K562 (cell line): Measurements from ENCODE around the gene MTFMT. TPM values are rescaled to one million over a fixed set of nuclear protein-coding genes. Genes with fewer than 3 reads are reported as not detected.

Experiments
- ATAC-seq: fragments of 200-7000 bp; cut with Tn5 transposase; 3 replicates; pipeline ENCODE4 v1.9.1; 2020; ENCODE audit warnings: moderate library complexity
- BruUV-seq: library from RNA; stranded (reverse); fragments of 400-500 nt; replicated peaks from 2 replicates; lab custom pipeline; 2021; lab: Mats Ljungman, UMichigan
- CTCF ChIA-PET: fragments of 300-600 bp; formaldehyde crosslinking; extraction: SDS; loops from one replicate; lab custom pipeline; 2021; ENCODE audit warnings: low intra/inter-chr PET ratio; lab: Yijun Ruan, JAX
- POLR2A ChIA-PET: fragments of 300-600, 350-650 bp; sonication (Branson Sonifier 250); formaldehyde crosslinking; extraction: SDS; loops from one replicate; lab custom pipeline; 2021; ENCODE audit warnings: antibody characterized with exemption, inconsistent platforms; lab: Yijun Ruan, JAX
- DNase-seq, 4 experiments: peaks; one replicate each; pipeline versions ENCODE4 v3.0.0 to v3.0.0-alpha.2; 2011 to 2018; ENCODE audit warnings: low spot score in 3 of 4, mixed read lengths in 3 of 4; ENCODE audit errors: extremely low read depth in 1 of 4
- FAIRE-seq: peaks from 2 replicates; lab custom pipeline; 2011; peaks lifted over from hg19 to GRCh38; lab: Jason Lieb, UNC
- H2AFZ ChIP-seq: 2 replicates; pipeline ENCODE4 v1.6.0; 2011; ENCODE audit warnings: low read depth, low read length, control low read depth, inconsistent platforms
- H3K27ac ChIP-seq: fragments of 200-600 bp; 3 replicates; pipeline ENCODE4 v1.8.0; 2011; ENCODE audit warnings: low read depth, mild to moderate bottlenecking, control low read depth, inconsistent platforms, low read length, moderate library complexity, mixed read lengths; ENCODE audit errors: extremely low read depth
- H3K27me3 ChIP-seq, 2 experiments: fragments of 300-600 bp in 1 of 2; 2 replicates in 1 of 2; 3 replicates in 1 of 2; pipeline versions ENCODE4 v1.6.0 to v1.8.0; 2011; ENCODE audit warnings: inconsistent platforms in 2 of 2, low read length in 2 of 2, mild to moderate bottlenecking in 1 of 2, mixed read lengths in 1 of 2, moderate library complexity in 1 of 2; ENCODE audit not compliant: control insufficient read depth in 2 of 2, insufficient read depth in 2 of 2
- H3K36me3 ChIP-seq: fragments of 300-600 bp; 3 replicates; pipeline ENCODE4 v1.8.0; 2011; ENCODE audit warnings: mild to moderate bottlenecking, low read length, inconsistent platforms; ENCODE audit not compliant: control insufficient read depth, insufficient read depth
- H3K4me1 ChIP-seq, 2 experiments: fragments of 200-600 bp in 1 of 2; replicated peaks in 1 of 2; 2 replicates in 1 of 2; 3 replicates in 1 of 2; pipeline versions ENCODE4 v1.5.1 to v1.8.0; 2011; ENCODE audit warnings: inconsistent platforms in 2 of 2, low read length in 2 of 2, mild to moderate bottlenecking in 1 of 2, mixed read lengths in 1 of 2, moderate library complexity in 1 of 2; ENCODE audit not compliant: control insufficient read depth in 2 of 2, insufficient read depth in 2 of 2
- H3K4me2 ChIP-seq: 2 replicates; pipeline ENCODE4 v1.6.1; 2011; ENCODE audit warnings: low read length, control low read depth, inconsistent platforms, mixed read lengths; ENCODE audit not compliant: insufficient read depth
- H3K4me3 ChIP-seq: fragments of 200-600 bp; sonication (generic), shearing (Covaris generic); 2 replicates; pipeline ENCODE4 v1.5.1; 2016; ENCODE audit warnings: control low read depth, inconsistent platforms
- H3K79me2 ChIP-seq: fragments of 200-600 bp; 3 replicates; pipeline ENCODE4 v1.8.0; 2011; ENCODE audit warnings: low read length, inconsistent platforms; ENCODE audit not compliant: control insufficient read depth, insufficient read depth
- H3K9ac ChIP-seq, 2 experiments: 2 replicates each; pipeline versions ENCODE4 v1.6.0 to v1.6.1; 2011; ENCODE audit warnings: low read depth in 2 of 2, low read length in 2 of 2, control low read depth in 1 of 2, inconsistent platforms in 1 of 2, mild to moderate bottlenecking in 1 of 2, mixed read lengths in 1 of 2; ENCODE audit not compliant: insufficient read depth in 1 of 2
- H3K9me1 ChIP-seq: one replicate; pipeline ENCODE4 v1.6.0; 2011; ENCODE audit warnings: inconsistent platforms, mild to moderate bottlenecking, low read length, moderate library complexity; ENCODE audit not compliant: control insufficient read depth, insufficient read depth
- H3K9me3 ChIP-seq: replicated peaks from 2 replicates; pipeline ENCODE4 v1.5.1; 2011; ENCODE audit warnings: low read depth, low read length, inconsistent platforms; ENCODE audit not compliant: control insufficient read depth, insufficient read depth
- H4K20me1 ChIP-seq: replicated peaks from 2 replicates; pipeline ENCODE4 v1.6.1; 2011; ENCODE audit warnings: low read length, inconsistent platforms, mixed read lengths; ENCODE audit not compliant: control insufficient read depth, insufficient read depth
- POU5F1 ChIP-seq: fragments of 150-350 bp; IDR thresholded peaks from 2 replicates; pipeline ENCODE4 v1.6.1; 2014; ENCODE audit warnings: borderline replicate concordance, low read length, low read depth, mild to moderate bottlenecking; ENCODE audit not compliant: partially characterized antibody
- TBP ChIP-seq: optimal IDR thresholded peaks from 2 replicates; pipeline ENCODE3; 2011; ENCODE audit warnings: low read depth, low read length, improper control_type of control experiment
- TCF15 ChIP-seq: fragments of 250-450 bp; sonication (Bioruptor Pico); IDR thresholded peaks from 2 replicates; pipeline ENCODE4 v1.8.0; 2022; ENCODE audit warnings: moderate library complexity, mild to moderate bottlenecking, inconsistent platforms
- ZFP30 ChIP-seq: fragments of 250-450 bp; sonication (Bioruptor Pico); IDR thresholded peaks from 2 replicates; pipeline ENCODE4 v1.8.0; 2022; ENCODE audit warnings: moderate library complexity, mild to moderate bottlenecking, inconsistent platforms, borderline replicate concordance
- ZNF133 ChIP-seq: fragments of 250-450 bp; sonication (Bioruptor Pico); IDR thresholded peaks from 2 replicates; pipeline ENCODE4 v1.4.0; 2020; ENCODE audit warnings: mild to moderate bottlenecking
- ZNF197 ChIP-seq: fragments of 200-800 bp; sonication (Bioruptor generic); IDR thresholded peaks from 2 replicates; pipeline ENCODE4 v1.6.1; 2016; ENCODE audit warnings: low read depth, missing genetic modification characterization, missing compliant biosample characterization
- ZNF282 ChIP-seq: sonication (generic); formaldehyde crosslinking; IDR thresholded peaks from 2 replicates; pipeline ENCODE4 v1.8.1; 2023; ENCODE audit warnings: missing genetic modification reagents
- ZNF639 ChIP-seq, 2 experiments: fragments of 200-800 bp in 1 of 2; sonication (Bioruptor generic) in 1 of 2; sonication (generic) in 1 of 2; formaldehyde crosslinking in 1 of 2; IDR thresholded peaks in 1 of 2; conservative IDR thresholded peaks in 1 of 2; 2 replicates each; pipeline versions ENCODE4 v1.5.0 to v1.6.1; 2016 to 2020; ENCODE audit warnings: missing compliant biosample characterization in 1 of 2, missing genetic modification characterization in 1 of 2, missing genetic modification reagents in 1 of 2
- WGBS: fragments of 100-300 bp; shearing (Covaris generic); methylation state at CpG from one replicate; pipeline ENCODE4 v1.1.6; 2016; ENCODE audit warnings: low coverage, mixed read lengths; ENCODE audit not compliant: insufficient coverage; ENCODE audit errors: missing lambda C conversion rate; 5-methylcytosine and 5-hydroxymethylcytosine counted together
- in situ Hi-C: fragments of 300-500 bp; cut with MboI; formaldehyde crosslinking; loops from 4 replicates; pipeline ENCODE4 v1.15.0; 2018; ENCODE audit warnings: inconsistent platforms, mixed read lengths
- intact Hi-C: fragments of 100-400 bp; cut with micrococcal nuclease; formaldehyde crosslinking; loops from 2 replicates; pipeline ENCODE4 v1.14.2; 2022
- polyA plus RNA-seq, 8 experiments: library from polyadenylated mRNA; depleted of rRNA in 4 of 8; stranded (reverse) in 5 of 8; unstranded in 3 of 8; fragments of >200 nt; fragmentation: Nextera tagmentation in 2 of 8; fragmentation: Illumina TruSeq in 1 of 8; extraction: Ambion mirVana in 2 of 8; extraction: Trizol in 1 of 8; gene quantifications; 2 replicates each; pipeline versions ENCODE4 v1.2.1 to v1.2.3, GENCODE V29; 2011 to 2014; ENCODE audit warnings: inconsistent platforms in 1 of 8, missing spikeins in 1 of 8
- total RNA-seq, 7 experiments: library from RNA; depleted of rRNA in 6 of 7; stranded (reverse); fragments of >200 nt in 6 of 7; fragmentation: Illumina TruSeq in 2 of 7; extraction: Trizol in 2 of 7; gene quantifications; 2 replicates each; pipeline versions ENCODE4 v1.2.1 to v1.2.3, GENCODE V29; 2011 to 2021; ENCODE audit warnings: low replicate concordance in 1 of 7
- TF ChIP-seq, protein P1 (sequence below): sonication (generic); IDR thresholded peaks from 2 replicates; pipeline ENCODE4 v1.6.1; 2016
- TF ChIP-seq, protein P2 (sequence below), 2 experiments: fragments of 450-650 bp; formaldehyde crosslinking in 1 of 2; IDR thresholded peaks; 2 replicates each; pipeline versions ENCODE4 v1.4.0 to v1.6.1; 2014 to 2020; ENCODE audit warnings: mild to moderate bottlenecking in 2 of 2, borderline replicate concordance in 1 of 2, low read depth in 1 of 2

MTFMT gene
- total and polyA plus RNA-seq, 9 of the 15 experiments (the other 6 are each of a cell fraction or from before 2014, with no cell fraction given): 1.4 to 31.1 (median 16.2) TPM

- Histone ChIP-seq H3K4me2 (no peak overlapping the region), H2AFZ (no peak overlapping the region), H3K4me3 (no peak overlapping the region), H4K20me1 (no peaks in the 10 kb centered on the region), H3K27me3 (peaks cover 0 to 16% of the 10 kb centered on the region in 2 experiments; a peak in 2 of 5 replicates), H3K4me1 (no peaks in the 10 kb centered on the region; a peak in 1 of 5 replicates), H3K79me2 (no peaks in the 10 kb centered on the region), H3K9ac (no peak overlapping the region), H3K9me1 (no peaks in the 10 kb centered on the region), H3K9me3 (no peaks in the 10 kb centered on the region; the same call in 1 of the 2 replicates), H3K36me3 (no peaks in the 10 kb centered on the region), H3K27ac (no peak overlapping the region)
- in situ Hi-C loops (no loop called here), intact Hi-C loops (no loop called here)
- no peak for DNase-seq
- FAIRE-seq: no peak
- WGBS: 0% methylated on average over 4 of the region's 4 CpGs
- CTCF ChIA-PET: no interaction called here
- no peak for ATAC-seq
- BruUV-seq: no TSS peak
- POLR2A ChIA-PET: interaction anchor here (0.6 to 2.0 kb wide), 2 partner anchors 60 to 262 kb away, joined by 3 to 8 read pairs; partner anchors contain the start of gene RNU5B-1
- TF ChIP-seq TBP: no peak
- no peak for TF ChIP-seq ZFP30 (CRISPR knock-in tag)
- no peak for TF ChIP-seq ZNF639 (CRISPR knock-in tag; conservative IDR thresholded peaks at IDR 0.05 in 1 of 2, IDR thresholded peaks at IDR 0.05 in 1 of 2)
- TF ChIP-seq, protein P1, sequence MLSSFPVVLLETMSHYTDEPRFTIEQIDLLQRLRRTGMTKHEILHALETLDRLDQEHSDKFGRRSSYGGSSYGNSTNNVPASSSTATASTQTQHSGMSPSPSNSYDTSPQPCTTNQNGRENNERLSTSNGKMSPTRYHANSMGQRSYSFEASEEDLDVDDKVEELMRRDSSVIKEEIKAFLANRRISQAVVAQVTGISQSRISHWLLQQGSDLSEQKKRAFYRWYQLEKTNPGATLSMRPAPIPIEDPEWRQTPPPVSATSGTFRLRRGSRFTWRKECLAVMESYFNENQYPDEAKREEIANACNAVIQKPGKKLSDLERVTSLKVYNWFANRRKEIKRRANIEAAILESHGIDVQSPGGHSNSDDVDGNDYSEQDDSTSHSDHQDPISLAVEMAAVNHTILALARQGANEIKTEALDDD: no peak
- no peak for TF ChIP-seq ZNF197 (CRISPR knock-in tag)
- TF ChIP-seq ZNF282 (CRISPR knock-in tag): no peak
- no peak for TF ChIP-seq ZNF133
- TF ChIP-seq, protein P2, sequence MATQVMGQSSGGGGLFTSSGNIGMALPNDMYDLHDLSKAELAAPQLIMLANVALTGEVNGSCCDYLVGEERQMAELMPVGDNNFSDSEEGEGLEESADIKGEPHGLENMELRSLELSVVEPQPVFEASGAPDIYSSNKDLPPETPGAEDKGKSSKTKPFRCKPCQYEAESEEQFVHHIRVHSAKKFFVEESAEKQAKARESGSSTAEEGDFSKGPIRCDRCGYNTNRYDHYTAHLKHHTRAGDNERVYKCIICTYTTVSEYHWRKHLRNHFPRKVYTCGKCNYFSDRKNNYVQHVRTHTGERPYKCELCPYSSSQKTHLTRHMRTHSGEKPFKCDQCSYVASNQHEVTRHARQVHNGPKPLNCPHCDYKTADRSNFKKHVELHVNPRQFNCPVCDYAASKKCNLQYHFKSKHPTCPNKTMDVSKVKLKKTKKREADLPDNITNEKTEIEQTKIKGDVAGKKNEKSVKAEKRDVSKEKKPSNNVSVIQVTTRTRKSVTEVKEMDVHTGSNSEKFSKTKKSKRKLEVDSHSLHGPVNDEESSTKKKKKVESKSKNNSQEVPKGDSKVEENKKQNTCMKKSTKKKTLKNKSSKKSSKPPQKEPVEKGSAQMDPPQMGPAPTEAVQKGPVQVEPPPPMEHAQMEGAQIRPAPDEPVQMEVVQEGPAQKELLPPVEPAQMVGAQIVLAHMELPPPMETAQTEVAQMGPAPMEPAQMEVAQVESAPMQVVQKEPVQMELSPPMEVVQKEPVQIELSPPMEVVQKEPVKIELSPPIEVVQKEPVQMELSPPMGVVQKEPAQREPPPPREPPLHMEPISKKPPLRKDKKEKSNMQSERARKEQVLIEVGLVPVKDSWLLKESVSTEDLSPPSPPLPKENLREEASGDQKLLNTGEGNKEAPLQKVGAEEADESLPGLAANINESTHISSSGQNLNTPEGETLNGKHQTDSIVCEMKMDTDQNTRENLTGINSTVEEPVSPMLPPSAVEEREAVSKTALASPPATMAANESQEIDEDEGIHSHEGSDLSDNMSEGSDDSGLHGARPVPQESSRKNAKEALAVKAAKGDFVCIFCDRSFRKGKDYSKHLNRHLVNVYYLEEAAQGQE (IDR thresholded peaks at IDR 0.05; ENCODE audit: borderline replicate concordance): no peak
- TF ChIP-seq, protein P2 (CRISPR knock-in tag; IDR thresholded peaks at IDR 0.05; ENCODE audit: low read depth): no peak
- no peak for TF ChIP-seq POU5F1
- no peak for TF ChIP-seq TCF15 (CRISPR knock-in tag)
Measured at GRCh38 chr15:65042776-65043327, 13.4 kb upstream of the MTFMT start.
